SIG-M5 treated with dmso at 0.1 percent for 504 hours (cell line): ENCODE results near the gene KLHL41.
"Not testable (repeated sequence)": the region's sequence is repeated elsewhere in the genome, so short reads cannot be mapped to it uniquely, and the experiment has no call there.

Experiments used
- DNase-seq: peaks from one replicate; lab custom pipeline; 2025; ENCODE audit not compliant: unreplicated experiment; lab: John Stamatoyannopoulos, UW

The KLHL41 gene

GRCh38 chr2:169507698-169508097, 1.8 kb upstream of the KLHL41 start:
- DNase-seq, result peak; percentile 55

GRCh38 chr2:169509955-169510354, 453 bp downstream of the KLHL41 start:
- DNase-seq, result no peak

DNA sequence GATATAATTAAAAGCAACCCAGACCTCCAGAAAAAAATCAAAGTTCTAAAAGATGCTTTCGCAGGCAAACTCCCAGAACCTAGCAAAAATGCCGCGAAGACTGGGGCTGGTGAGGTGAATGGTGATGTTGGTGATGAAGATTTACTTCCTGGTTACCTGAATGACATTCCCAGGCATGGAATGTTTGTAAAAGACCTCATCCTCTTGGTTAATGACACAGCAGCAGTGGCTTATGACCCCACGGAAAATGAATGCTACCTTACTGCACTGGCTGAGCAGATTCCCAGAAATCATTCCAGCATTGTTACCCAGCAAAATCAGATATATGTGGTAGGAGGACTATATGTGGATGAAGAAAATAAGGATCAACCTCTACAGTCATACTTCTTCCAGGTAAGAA, 994 bp downstream of the KLHL41 start:
- no peak for DNase-seq

DNA sequence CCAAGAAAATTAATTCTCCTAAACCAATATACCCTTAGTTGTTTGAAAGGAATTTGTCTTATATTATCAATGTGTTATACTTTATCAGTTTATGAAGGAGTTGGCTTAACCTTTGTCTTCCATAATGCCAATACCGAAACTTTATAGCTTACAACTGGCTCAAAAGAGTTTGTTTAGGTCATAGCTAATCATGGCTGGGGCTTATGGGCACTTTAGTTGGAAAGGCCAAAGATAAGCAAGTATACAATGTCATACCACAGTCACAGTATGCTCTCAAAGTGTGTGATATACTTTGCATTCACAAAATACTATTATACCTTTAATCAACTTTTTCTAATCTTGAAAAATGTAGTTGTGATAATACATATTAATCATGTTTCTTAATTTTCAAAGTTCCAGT, 2.3 kb downstream of the KLHL41 start:
- no peak for DNase-seq

- DNase-seq, result no peak
Measured at GRCh38 chr2:169512525-169512924, 3.0 kb downstream of the KLHL41 start.

DNA sequence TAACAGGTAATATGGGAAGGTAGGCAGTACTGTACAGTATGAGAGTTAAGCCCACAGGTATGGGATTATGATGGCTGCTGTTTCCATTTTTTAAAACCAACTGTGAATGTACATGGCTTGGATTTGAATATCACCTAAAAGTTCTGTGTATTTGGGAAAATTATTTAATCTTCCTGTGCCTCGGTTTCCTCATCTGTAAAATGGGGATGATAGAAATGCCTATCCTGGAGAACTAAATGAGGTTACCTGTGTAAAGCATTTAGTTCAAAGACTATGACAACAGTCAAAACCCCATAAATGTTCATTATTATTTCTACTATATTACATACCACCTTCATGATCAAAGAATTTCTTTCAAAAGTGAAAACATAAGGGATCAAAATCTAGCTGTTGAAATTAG, 3.6 kb downstream of the KLHL41 start:
- DNase-seq, result no peak

- no peak for DNase-seq
Measured at GRCh38 chr2:169513926-169514325, 4.4 kb downstream of the KLHL41 start.

DNA sequence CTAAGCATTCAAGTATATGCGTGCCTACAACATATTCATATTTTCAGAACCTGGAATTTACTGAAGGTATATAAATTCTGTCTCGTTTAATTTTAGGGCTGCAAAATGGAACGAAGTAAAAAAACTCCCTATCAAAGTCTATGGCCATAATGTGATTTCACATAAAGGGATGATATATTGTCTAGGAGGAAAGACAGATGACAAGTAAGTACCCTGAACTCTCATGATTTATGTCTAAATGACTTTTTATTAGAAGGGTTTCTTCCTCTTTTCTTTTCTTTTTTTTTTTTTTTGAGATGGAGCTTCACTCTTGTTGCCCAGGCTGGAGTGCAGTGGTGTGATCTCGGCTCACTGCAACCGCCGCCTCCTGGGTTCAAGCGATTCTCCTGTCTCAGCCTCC, 5.3 kb downstream of the KLHL41 start:
- not testable (repeated sequence) for DNase-seq

GRCh38 chr2:169516488-169516995, 7.0 kb downstream of the KLHL41 start:
- DNase-seq, result not testable (repeated sequence)

GRCh38 chr2:169520896-169521295, 11.4 kb downstream of the KLHL41 start:
- DNase-seq, result no peak

DNA sequence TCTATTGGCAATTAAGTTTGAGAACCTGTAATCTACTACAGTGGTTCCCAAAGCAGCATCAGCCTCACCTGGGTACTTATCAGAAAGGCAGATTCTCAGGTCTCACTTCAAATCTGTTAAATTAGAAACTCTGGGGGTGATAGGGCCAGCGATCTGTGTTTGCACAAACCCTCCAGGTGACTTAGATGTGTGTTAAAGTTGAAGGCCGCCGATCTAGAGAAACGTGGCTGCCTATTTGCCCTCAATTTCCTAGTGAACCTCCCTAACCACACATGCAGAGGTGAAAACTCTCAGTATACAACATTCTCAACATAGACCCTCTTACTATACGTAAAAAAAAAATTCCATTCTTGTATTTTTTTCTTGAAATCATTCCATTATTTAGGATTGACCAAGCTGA, 14.2 kb downstream of the KLHL41 start:
- DNase-seq, result no peak

GRCh38 chr2:169525434-169525833, 15.9 kb downstream of the KLHL41 start:
- DNase-seq, result no peak

GRCh38 chr2:169526451-169526850, 16.9 kb downstream of the KLHL41 start:
- DNase-seq, result no peak

DNA sequence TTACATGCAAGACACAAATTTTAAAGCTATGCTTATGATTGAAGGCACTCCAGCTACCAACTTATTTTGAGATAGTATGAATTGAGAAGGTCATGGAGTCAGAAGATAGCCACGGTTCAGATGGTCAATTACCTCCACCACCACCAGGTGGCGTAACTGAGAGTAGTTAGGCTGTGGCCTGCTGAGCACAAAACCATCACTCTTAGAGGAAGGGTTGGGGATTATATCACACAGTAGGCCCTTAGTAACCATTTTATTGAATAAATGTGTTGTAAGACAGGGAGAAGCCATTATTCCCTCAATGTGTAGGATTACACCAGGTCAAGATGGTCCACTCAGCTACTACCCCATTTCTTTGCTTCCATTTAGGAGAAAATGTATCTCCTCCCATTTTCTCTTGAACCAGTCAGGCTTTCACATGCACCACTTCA, 18.8 kb downstream of the KLHL41 start:
- DNase-seq, result peak; percentile 54

DNA sequence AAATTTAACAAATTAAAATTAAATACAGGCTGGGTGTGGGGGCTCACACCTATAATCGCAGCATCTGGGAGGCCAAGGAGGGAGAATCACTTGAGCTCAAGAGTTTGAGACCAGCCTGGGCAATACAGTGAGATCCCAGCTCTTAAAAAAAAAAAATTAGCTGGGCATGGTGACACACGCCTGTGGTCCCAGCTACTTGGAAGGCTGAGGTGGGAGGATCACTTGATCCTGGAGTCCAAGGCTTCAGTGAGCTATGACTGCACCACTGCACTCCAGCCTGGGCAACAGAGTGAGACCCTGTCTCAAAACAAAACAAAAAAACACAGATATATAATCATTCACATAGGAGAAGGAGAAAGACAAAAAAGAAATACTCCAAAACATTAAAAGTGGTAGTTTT, 30.0 kb downstream of the KLHL41 start:
- not testable (repeated sequence) for DNase-seq

- no peak for DNase-seq
Measured at GRCh38 chr2:169540146-169540545, 30.6 kb downstream of the KLHL41 start.

GRCh38 chr2:169542433-169542832, 32.9 kb downstream of the KLHL41 start:
- no peak for DNase-seq

DNA sequence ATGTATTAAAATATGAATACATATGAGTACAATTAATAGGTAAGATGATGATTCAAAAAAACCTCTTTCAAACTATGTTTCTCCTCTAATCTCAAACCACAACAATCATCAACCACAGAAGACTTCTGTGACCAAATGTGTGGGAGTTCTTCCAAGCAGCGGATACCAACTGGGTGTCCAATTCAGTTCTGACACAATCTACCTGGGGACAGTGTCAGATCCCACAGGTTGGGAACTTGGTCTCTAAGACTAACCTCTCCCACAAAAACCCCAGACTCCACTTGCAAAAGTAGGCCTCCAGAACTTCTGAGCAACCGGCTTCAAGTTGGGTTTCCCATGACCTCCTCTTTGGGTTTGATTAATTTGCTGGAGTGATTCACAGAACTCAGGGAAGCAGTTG, 37.3 kb downstream of the KLHL41 start:
- DNase-seq, result no peak

DNA sequence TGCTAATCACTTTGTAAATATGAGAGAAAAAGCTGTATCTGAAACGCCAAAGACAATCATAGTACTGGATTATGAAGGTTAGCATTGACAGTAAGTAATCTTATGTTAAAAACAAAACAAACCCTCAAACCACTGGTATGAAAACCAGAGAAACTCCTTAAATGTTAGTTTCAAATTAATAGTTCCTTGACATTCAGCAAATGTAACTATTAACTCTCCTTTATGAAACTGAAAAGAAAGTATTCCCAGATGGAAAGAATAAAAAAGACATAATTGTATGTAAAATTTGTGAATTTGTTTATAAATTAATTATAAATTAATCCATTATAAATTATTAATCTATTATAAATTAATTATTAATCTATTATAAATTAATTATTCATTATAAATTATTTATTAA, 51.9 kb downstream of the KLHL41 start:
- no peak for DNase-seq

- not testable (repeated sequence) for DNase-seq
Measured at GRCh38 chr2:169562084-169562483, 52.6 kb downstream of the KLHL41 start.

- DNase-seq, result no peak
Measured at GRCh38 chr2:169562519-169562918, 53.0 kb downstream of the KLHL41 start.

DNA sequence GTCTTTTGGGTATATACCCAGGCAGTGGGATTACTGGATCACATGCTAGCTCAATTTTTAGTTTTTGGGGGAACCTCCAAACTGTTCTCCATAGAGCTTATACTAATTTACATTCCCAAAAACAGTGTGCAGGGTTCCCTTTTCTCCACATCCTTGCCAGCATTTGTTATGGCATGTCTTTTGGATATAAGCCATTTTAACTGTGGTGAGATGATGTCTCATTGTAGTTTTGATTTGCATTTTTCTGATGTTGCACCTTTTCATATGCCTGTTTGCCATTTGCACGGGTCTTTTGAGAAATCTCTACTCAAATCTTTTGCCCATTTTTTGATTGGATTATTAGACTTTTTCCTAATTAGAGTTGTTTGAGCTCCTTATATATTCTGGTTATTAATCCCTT, 56.2 kb downstream of the KLHL41 start:
- no peak for DNase-seq

- no peak for DNase-seq
Measured at GRCh38 chr2:169569948-169570347, 60.4 kb downstream of the KLHL41 start.

- not testable (repeated sequence) for DNase-seq
Measured at GRCh38 chr2:169570752-169571151, 61.2 kb downstream of the KLHL41 start.
